Dendritic cell treated with granulocyte-macrophage colony-stimulating factor and Interleukin-4, amounts not matched to agents 40 ng/mL and 50 ng/mL, for 4 days (primary cell): ENCODE measurements around the gene HTRA3.

Experiments used
- H3K27ac Mint-ChIP-seq: one replicate; pipeline ENCODE4 v1.8.0; 2022; ENCODE audit warnings: mild to moderate bottlenecking, mixed read lengths
- H3K27me3 Mint-ChIP-seq: one replicate; pipeline ENCODE4 v1.8.0; 2022; ENCODE audit warnings: mild to moderate bottlenecking, mixed read lengths
- H3K36me3 Mint-ChIP-seq: one replicate; pipeline ENCODE4 v1.8.0; 2022; ENCODE audit warnings: low read depth, mixed read lengths
- H3K4me1 Mint-ChIP-seq: one replicate; pipeline ENCODE4 v1.8.0; 2022; ENCODE audit warnings: low read depth, mixed read lengths
- H3K4me3 Mint-ChIP-seq: one replicate; pipeline ENCODE4 v1.8.0; 2022; ENCODE audit warnings: mild to moderate bottlenecking, moderate library complexity, mixed read lengths
- H3K9me3 Mint-ChIP-seq: one replicate; pipeline ENCODE4 v1.8.0; 2022; ENCODE audit warnings: mixed read lengths
- intact Hi-C: fragments of 100-400 bp; cut with micrococcal nuclease; formaldehyde crosslinking; loops from one replicate; pipeline ENCODE4 v1.15.0; 2022

HTRA3 gene

DNA sequence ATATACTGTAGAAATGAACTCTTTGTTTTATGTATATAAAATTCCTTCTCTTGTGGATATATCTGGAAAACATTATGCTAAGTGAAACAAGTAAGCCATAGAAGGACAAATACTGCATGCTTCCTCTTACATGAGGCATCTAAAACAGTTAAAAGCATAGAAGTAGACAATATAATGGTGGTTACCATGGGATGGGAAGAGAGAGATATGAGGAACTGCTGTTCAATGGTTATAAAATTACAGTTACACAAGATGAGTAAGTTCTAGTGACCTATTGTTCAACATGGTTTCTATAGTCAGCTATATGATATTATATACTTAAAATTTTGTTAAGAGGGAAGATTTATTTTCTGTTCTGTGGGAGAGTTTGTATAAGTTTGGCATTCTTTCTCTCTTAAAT is 43.4 kb downstream of the HTRA3 start:
- intact Hi-C loops = no loop called here
- Mint-ChIP-seq H3K27me3 (no peaks in the 10 kb centered on the region), H3K4me1 (peaks cover 11% of the 10 kb centered on the region), H3K27ac (no peak overlapping the region), H3K36me3 (no peaks in the 10 kb centered on the region), H3K4me3 (no peak overlapping the region), H3K9me3 (no peaks in the 10 kb centered on the region)

DNA sequence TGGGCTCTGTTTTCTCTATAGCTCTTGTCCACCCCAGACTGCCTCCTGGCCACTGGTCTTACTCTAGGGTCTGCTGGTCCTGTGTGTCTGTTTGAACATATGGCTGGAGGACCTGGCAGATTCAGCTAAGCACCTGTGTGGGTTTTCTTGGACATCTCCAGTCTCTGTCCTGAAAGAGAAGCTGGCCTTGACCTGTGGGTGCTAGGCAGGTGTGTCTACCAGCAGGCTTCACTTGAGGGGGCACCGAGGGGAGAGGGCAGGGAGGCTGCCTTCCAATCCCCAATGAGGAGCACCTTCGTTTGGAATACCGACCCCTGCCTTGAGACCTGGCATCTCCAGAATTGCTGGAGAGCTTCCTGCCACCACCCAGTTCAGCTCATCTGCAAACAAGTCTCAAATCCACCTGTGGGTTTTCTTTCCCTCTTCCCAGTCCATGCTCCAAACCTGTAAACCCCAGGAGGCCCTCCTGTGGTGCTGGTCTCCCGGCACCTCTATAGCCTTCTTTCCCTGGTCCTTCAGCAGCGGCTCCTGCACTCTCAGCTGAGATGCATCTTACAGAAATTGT is 45.2 kb downstream of the HTRA3 start:
- Mint-ChIP-seq H3K27me3 (no peaks in the 10 kb centered on the region), H3K27ac (no peak overlapping the region), H3K4me3 (no peak overlapping the region), H3K9me3 (no peaks in the 10 kb centered on the region), H3K36me3 (no peaks in the 10 kb centered on the region), H3K4me1 (peaks cover 11% of the 10 kb centered on the region)
- intact Hi-C loops = no loop called here

DNA sequence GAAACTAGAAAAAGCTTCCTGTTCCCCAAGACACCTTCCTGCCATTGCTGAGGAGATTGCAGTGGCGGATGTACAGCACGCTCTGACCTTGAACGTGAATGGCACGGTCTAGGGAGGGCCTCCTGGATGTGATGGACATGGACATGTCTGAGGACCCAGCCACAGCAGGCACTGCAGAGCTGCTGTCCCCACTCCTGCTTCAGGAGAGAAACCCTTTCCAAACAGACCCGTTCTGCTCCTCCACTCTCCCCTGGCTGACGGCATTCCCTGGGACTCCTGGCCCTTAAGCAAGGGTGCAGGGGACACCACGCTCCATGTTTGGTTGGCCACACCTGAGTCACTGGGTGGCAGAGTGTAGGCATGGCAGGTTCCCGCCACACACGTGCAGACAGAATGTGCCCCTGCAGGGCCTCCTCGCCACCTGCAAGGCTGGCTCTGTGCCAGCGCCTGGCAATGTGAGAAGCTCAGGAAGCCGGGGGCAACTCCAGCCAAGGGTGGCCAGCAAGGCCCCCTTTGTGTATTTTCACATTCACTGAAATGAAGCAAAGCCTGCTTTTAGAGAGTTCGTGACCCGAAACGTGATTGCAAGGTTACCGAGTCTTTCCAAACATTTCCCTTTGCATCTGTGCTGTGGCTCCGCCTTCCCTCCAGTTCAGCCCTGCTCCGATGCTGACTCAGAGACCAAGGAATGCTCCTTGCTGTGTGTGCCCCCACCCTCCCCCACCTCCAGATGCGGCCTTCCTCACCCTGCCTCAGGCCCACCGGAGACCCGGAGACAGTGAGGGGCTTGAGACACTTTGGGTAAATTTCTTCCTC is 46.1 kb downstream of the HTRA3 start:
- Mint-ChIP-seq H3K27ac (no peak overlapping the region), H3K9me3 (no peaks in the 10 kb centered on the region), H3K27me3 (no peaks in the 10 kb centered on the region), H3K4me3 (no peak overlapping the region), H3K36me3 (no peaks in the 10 kb centered on the region), H3K4me1 (peaks cover 11% of the 10 kb centered on the region)
- intact Hi-C loops = no loop called here

DNA sequence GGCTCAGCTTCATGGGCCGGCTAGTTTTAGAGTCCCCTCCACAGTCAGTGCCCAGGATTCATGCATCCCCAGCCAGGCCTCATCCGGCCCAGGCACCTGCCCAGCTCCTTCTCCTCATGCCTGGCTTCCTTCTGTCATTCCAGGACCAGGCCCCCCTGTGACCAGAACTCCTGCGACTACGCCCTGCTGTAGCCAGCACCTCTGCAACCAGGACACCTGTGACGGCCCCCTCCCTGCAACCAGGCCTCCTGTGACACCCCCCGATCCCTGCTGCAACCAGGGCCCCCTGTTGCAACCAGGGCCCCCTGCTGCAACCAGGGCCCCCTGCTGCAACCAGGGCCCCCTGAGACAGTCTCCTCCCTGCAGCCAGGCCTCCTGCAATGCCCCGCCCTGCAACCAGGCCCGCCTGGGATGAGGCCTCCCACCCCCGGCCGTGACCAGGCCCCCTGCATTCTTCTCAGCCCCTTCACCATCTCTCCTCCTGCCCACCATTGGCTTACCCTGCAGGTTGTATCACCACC is 46.8 kb downstream of the HTRA3 start:
- intact Hi-C loops = no loop called here
- peaks cover 11% of the 10 kb centered on the region for H3K4me1 Mint-ChIP-seq
- H3K27me3 Mint-ChIP-seq = no peaks in the 10 kb centered on the region
- no peak overlapping the region for H3K4me3 Mint-ChIP-seq
- no peaks in the 10 kb centered on the region for H3K9me3 Mint-ChIP-seq
- no peaks in the 10 kb centered on the region for H3K36me3 Mint-ChIP-seq
- no peak overlapping the region for H3K27ac Mint-ChIP-seq

DNA sequence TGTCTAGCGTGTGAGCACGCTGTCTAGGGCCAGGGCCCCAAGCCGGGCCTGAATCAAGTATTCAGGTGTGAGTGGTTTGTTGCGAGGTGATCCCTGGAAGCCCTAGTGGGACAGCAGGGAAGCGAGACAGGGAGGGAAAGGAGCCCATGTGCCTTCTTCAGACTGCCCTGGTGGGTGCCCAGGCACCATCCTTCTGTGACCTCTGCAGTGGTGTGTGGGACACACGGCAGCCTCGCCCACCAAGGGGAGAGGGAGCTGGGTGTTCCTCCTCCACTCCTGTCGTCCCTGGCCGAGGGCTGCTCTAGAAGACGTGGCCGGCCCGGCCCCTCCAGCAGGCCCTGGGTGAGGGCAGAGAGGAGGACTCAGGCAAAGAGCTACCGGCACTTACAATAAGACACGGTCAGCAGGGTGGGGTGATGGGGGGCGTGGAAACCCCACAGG is 47.4 kb downstream of the HTRA3 start:
- no peaks in the 10 kb centered on the region for H3K36me3 Mint-ChIP-seq
- no peak overlapping the region for H3K27ac Mint-ChIP-seq
- no peaks in the 10 kb centered on the region for H3K9me3 Mint-ChIP-seq
- intact Hi-C loops = no loop called here
- no peak overlapping the region for H3K4me3 Mint-ChIP-seq
- H3K27me3 Mint-ChIP-seq = no peaks in the 10 kb centered on the region
- H3K4me1 Mint-ChIP-seq = peaks cover 11% of the 10 kb centered on the region

DNA sequence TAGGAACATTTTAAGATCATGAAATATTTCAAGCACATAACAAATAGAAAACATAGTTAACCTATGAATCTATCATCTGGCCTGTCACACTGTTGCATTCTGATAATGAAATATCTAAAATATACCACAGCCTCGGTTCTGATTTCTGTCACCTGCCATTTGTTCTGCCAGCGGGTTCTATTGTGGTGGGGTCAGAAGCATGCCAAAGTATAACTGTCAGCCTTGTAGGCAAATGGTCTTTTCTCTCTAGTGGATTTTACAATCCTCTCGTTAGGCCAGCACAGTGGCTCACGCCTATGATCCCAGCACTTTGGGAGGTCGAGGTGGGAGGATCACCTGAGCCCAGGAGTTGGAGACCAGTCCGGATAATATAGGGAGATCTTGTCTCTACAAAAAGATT is 47.9 kb downstream of the HTRA3 start:
- Mint-ChIP-seq H3K9me3 (no peaks in the 10 kb centered on the region), H3K27me3 (no peaks in the 10 kb centered on the region), H3K4me1 (peaks cover 11% of the 10 kb centered on the region), H3K4me3 (no peak overlapping the region), H3K36me3 (no peaks in the 10 kb centered on the region), H3K27ac (no peak overlapping the region)
- intact Hi-C loops = no loop called here

DNA sequence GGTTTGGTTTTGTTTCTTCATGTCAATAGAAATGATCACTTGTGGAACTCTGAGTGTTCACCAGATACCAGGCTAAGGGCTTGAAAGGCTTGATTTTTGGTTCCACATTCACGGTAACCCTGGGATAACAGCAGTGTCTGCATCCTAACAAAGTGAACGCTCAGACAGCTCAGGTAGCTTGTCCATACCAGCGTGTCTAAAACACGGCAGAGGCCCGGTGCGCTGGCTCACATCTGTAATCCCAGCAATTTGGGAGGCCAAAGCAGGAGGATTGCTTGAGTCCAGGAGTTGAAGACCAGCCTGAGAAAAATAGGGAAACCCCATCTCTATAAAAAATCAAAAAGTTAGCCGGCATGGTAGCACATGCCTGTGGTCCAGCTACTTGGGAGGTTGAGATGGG is 49.0 kb downstream of the HTRA3 start:
- H3K36me3 Mint-ChIP-seq = no peaks in the 10 kb centered on the region
- H3K27ac Mint-ChIP-seq = no peak overlapping the region
- no peaks in the 10 kb centered on the region for H3K9me3 Mint-ChIP-seq
- H3K27me3 Mint-ChIP-seq = no peaks in the 10 kb centered on the region
- H3K4me3 Mint-ChIP-seq = no peak overlapping the region
- intact Hi-C loops = no loop called here
- H3K4me1 Mint-ChIP-seq = peaks cover 11% of the 10 kb centered on the region

DNA sequence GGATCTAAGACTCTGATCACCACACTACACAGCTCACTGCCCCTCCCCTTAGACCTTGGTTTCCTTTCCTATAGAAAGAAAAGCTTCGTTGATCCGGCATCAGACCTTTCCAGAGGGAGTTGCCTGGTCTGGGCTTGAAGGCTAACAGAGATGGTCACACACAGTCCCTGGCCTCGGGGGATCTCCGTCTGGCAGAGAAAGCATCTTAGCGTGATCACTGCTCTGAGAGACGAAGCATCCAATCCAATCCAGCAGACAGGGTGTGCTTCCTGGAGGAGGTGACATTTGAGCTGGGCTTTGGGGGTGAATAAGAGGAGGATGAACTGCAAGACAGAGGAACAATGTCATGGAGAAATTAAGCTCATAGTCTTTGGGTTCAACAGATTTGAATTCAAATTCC is 49.5 kb downstream of the HTRA3 start:
- Mint-ChIP-seq H3K4me3 (no peak overlapping the region), H3K27ac (no peak overlapping the region), H3K27me3 (no peaks in the 10 kb centered on the region), H3K9me3 (no peaks in the 10 kb centered on the region), H3K36me3 (no peaks in the 10 kb centered on the region), H3K4me1 (peaks cover 11% of the 10 kb centered on the region)
- intact Hi-C loops = no loop called here

DNA sequence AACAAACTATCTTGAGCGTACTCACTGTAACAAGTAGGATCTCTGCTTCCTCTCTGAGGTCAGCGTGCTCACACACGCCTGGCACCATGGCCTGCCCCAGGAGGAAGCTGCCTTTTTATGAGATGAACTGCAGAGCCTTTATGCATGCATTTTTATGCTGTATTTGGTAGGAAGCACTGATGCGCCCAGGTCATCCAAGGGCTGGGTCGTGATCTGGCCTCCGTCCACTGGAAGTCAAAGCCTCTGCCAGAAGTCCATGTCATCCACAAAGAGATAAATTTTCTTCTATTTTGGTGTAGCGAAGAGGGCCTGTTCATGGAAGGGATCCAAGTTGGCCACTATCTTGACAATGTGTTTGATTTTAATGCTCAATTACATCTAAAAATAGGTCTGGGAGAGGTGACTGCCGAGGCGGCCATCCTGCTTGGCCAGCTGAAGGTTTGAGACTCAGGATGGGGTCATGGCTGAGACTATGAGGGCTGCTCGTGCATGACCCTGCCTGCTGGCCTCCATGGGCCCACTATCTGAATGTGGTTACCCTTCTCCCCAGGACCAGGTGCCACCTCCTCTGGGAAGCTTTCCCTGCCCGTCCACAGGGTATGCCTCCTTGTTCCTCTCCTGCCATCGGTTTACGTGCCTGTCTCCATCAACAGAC is 50.3 kb downstream of the HTRA3 start:
- intact Hi-C loops = no loop called here
- Mint-ChIP-seq H3K4me1 (peaks cover 10% of the 10 kb centered on the region), H3K9me3 (no peaks in the 10 kb centered on the region), H3K27ac (no peak overlapping the region), H3K4me3 (no peak overlapping the region), H3K36me3 (no peaks in the 10 kb centered on the region), H3K27me3 (no peaks in the 10 kb centered on the region)

DNA sequence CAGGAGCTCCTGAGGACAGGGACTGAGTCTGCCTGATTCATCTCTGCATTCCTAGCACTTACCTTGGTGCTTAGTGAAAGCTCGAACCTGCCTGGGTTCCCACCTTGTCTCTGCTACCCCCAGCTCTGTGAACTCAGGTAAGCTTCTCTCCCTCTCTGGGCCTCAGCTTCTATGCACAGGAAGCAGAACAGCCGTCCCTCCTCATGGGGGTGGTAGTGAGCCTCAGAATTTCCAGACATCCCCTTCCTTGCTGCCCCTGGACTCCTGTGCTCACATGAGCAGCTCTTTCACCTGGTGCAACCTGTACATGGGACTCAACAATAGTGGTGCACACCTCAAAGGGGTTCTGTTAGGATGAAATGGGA is 50.8 kb downstream of the HTRA3 start:
- intact Hi-C loops = no loop called here
- Mint-ChIP-seq H3K4me1 (peaks cover 5% of the 10 kb centered on the region), H3K9me3 (no peaks in the 10 kb centered on the region), H3K27ac (no peak overlapping the region), H3K27me3 (no peaks in the 10 kb centered on the region), H3K36me3 (no peaks in the 10 kb centered on the region), H3K4me3 (no peak overlapping the region)

DNA sequence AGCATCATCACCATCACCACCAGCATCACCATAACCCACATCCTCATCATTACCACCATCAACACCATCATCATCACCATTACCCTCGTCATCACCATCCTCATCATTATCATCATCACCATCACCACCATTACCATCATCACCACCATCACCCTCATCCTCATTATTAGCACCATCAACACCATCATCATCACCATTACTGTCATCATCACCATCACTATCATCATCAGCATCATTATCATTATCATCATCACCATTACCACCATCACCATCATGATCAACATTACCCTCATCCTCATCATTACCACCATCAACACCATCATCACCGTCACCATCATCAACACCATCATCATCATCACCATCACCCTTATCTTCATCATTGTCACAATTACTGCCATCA is 51.7 kb downstream of the HTRA3 start:
- Mint-ChIP-seq H3K36me3 (no peaks in the 10 kb centered on the region), H3K9me3 (no peaks in the 10 kb centered on the region), H3K4me1 (no peaks in the 10 kb centered on the region), H3K4me3 (no peak overlapping the region), H3K27ac (no peak overlapping the region), H3K27me3 (no peaks in the 10 kb centered on the region)
- intact Hi-C loops = no loop called here

DNA sequence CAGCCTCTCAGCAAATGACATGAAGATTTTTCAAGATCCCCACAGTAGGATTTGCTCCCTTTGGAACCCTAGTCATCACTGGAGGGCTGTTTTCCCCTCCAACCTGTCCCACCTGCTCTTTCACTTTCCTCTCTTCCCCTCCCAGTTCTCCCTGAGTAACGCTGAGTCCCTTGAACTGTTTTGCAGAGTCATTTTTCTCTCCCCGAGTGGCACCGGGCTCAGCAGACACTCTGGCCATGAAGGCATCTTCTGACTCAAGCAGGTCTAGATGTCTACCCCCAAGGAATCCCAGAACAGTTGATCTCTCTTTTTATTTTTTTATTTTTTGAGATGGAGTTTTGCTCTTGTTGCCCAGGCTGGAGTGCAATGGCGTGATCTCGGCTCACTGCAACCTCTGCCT is 52.2 kb downstream of the HTRA3 start:
- Mint-ChIP-seq H3K4me3 (no peak overlapping the region), H3K27me3 (no peaks in the 10 kb centered on the region), H3K27ac (no peak overlapping the region), H3K4me1 (no peaks in the 10 kb centered on the region), H3K36me3 (no peaks in the 10 kb centered on the region), H3K9me3 (no peaks in the 10 kb centered on the region)
- intact Hi-C loops = no loop called here

DNA sequence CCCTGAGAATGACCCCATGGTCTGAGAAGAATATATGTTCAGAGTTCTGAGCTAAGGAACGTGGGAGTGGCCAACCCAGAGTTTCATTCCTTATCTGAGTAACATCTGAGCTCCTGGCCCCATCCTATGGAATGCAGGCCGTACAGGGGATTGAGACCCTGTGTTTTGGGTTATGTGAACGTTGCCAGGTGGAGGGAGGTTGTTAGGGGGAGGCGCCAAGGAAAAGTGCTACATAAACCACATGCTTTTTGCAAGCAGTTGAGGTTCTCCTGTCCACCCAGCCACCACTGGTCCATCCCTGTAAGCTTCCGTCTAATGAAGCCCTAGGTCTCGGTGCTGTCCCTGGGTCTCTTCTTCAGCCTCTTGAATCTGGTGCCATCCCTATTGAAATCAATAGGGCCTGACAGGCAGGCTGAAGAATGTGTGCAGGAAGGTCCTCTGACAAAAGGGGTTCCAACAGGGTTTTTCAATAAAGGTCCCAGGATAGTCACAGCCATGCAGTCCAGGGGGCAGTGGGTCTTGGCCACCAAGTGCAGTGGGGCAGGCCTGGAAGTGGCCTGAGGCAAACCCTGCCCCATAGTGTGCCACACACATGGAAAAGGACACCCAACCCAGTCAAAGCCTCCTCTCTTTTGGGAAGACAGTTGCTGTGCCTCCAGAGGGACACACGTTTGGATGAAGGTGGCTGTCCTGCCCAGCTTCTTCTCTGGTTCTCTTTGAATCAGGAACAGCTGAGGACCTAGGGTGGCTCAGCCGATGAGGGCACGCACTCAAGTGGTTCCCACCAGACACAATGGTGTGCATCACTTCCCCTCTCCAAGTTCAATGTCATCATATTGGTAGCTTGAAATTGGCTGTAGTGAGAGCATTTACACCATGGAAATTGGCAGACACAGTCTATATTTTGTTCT is 53.5 kb downstream of the HTRA3 start:
- no peak overlapping the region for H3K27ac Mint-ChIP-seq
- no peak overlapping the region for H3K4me3 Mint-ChIP-seq
- intact Hi-C loops = no loop called here
- no peaks in the 10 kb centered on the region for H3K9me3 Mint-ChIP-seq
- no peaks in the 10 kb centered on the region for H3K27me3 Mint-ChIP-seq
- H3K36me3 Mint-ChIP-seq = no peaks in the 10 kb centered on the region
- H3K4me1 Mint-ChIP-seq = no peaks in the 10 kb centered on the region
